Thyroid gland (tissue), 4 donors: Measurements from ENCODE around the gene NAA16.

Experiments used
- POLR2A ChIP-seq, 2 donors: fragments of 450-650 bp; IDR thresholded peaks; one replicate each; pipeline ENCODE4 v1.6.1; 2017; ENCODE audit warnings: antibody characterized with exemption in 2 of 2, mild to moderate bottlenecking in 2 of 2, moderate library complexity in 1 of 2
- TF ChIP-seq, protein P1 (sequence below), 6 experiments: fragments of 200-600 bp in 3 of 6; fragments of 450-650 bp in 3 of 6; sonication (generic) in 3 of 6; IDR thresholded peaks; one replicate each; pipeline ENCODE4 v1.5.1; 2016 to 2019; ENCODE audit warnings: antibody characterized with exemption in 6 of 6, mild to moderate bottlenecking in 2 of 6, inconsistent platforms in 1 of 6, moderate library complexity in 1 of 6

DNA sequence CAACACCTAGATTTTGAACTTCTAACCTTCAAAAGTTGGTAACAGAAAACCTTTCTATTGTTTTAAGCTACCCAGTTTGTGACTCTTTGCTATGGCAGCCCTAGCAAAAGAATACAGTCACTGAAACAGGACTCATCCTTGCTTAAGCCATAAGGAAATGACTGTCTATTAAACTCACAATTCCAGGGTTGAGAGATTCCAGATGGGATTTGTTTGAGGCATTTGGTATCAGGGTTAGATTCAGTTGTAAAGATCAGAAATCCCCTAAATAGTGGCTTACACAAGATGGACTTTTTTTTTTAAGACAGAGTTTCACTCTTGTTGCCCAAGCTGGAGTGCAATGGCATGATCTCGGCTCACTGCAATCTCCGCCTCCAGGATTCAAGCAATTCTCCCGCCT lies 105.2 kb downstream of the NAA16 start:
- TF ChIP-seq, protein P1, sequence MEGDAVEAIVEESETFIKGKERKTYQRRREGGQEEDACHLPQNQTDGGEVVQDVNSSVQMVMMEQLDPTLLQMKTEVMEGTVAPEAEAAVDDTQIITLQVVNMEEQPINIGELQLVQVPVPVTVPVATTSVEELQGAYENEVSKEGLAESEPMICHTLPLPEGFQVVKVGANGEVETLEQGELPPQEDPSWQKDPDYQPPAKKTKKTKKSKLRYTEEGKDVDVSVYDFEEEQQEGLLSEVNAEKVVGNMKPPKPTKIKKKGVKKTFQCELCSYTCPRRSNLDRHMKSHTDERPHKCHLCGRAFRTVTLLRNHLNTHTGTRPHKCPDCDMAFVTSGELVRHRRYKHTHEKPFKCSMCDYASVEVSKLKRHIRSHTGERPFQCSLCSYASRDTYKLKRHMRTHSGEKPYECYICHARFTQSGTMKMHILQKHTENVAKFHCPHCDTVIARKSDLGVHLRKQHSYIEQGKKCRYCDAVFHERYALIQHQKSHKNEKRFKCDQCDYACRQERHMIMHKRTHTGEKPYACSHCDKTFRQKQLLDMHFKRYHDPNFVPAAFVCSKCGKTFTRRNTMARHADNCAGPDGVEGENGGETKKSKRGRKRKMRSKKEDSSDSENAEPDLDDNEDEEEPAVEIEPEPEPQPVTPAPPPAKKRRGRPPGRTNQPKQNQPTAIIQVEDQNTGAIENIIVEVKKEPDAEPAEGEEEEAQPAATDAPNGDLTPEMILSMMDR (IDR thresholded peaks at IDR 0.05): no peak
- no peak for TF ChIP-seq POLR2A (IDR thresholded peaks at IDR 0.05)
